ENCODE results near the gene FBXL2.

- TF ChIP-seq CTCF (IDR thresholded peaks at IDR 0.05) (no peak), POLR2A (IDR thresholded peaks at IDR 0.05) (no peak)
Measured at GRCh38 chr3:33424606-33425452, 147.6 kb downstream of the FBXL2 start.
